RPMI8226 (cell line): ENCODE measurements around the gene LMTK2.

ENCODE experiments used
- DNase-seq: peaks from one replicate; pipeline ENCODE4 v3.0.0-alpha.2; 2015

LMTK2 gene

GRCh38 chr7:98138672-98139071, 32.0 kb downstream of the LMTK2 start:
- DNase-seq, result no peak

GRCh38 chr7:98142658-98143057, 36.0 kb downstream of the LMTK2 start:
- no peak for DNase-seq

GRCh38 chr7:98148607-98149006, 41.9 kb downstream of the LMTK2 start:
- no peak for DNase-seq

GRCh38 chr7:98149116-98149692, 42.5 kb downstream of the LMTK2 start:
- DNase-seq, result no peak

- no peak for DNase-seq
Measured at GRCh38 chr7:98151884-98152283, 45.2 kb downstream of the LMTK2 start.

- no peak for DNase-seq
Measured at GRCh38 chr7:98156700-98157099, 50.0 kb downstream of the LMTK2 start.

GRCh38 chr7:98157761-98158160, 51.1 kb downstream of the LMTK2 start:
- no peak for DNase-seq

GRCh38 chr7:98162758-98163157, 56.1 kb downstream of the LMTK2 start:
- DNase-seq, result peak; percentile 51

GRCh38 chr7:98163269-98163668, 56.6 kb downstream of the LMTK2 start:
- no peak for DNase-seq

GRCh38 chr7:98163704-98164494, 57.2 kb downstream of the LMTK2 start:
- no peak for DNase-seq

GRCh38 chr7:98165827-98166667, 59.4 kb downstream of the LMTK2 start:
- peak; percentile 70 for DNase-seq

GRCh38 chr7:98166668-98166970, 60.0 kb downstream of the LMTK2 start:
- DNase-seq, result no peak

- no peak for DNase-seq
Measured at GRCh38 chr7:98167653-98168052, 61.0 kb downstream of the LMTK2 start.

GRCh38 chr7:98168181-98168903, 61.7 kb downstream of the LMTK2 start:
- DNase-seq, result peak; percentile 85

- no peak for DNase-seq
Measured at GRCh38 chr7:98168904-98169621, 62.4 kb downstream of the LMTK2 start.

GRCh38 chr7:98170966-98171365, 64.3 kb downstream of the LMTK2 start:
- DNase-seq, result no peak

- no peak for DNase-seq
Measured at GRCh38 chr7:98171449-98171848, 64.8 kb downstream of the LMTK2 start.

- DNase-seq, result no peak
Measured at GRCh38 chr7:98174334-98175259, 67.9 kb downstream of the LMTK2 start.

GRCh38 chr7:98175260-98175940, 68.7 kb downstream of the LMTK2 start:
- no peak for DNase-seq

- DNase-seq, result no peak
Measured at GRCh38 chr7:98177553-98177952, 70.9 kb downstream of the LMTK2 start.

- DNase-seq, result no peak
Measured at GRCh38 chr7:98178321-98178720, 71.7 kb downstream of the LMTK2 start.
